SK-N-SH (cell line): Measurements from ENCODE around the gene SH2B3. TPM values are rescaled to one million over a fixed set of nuclear protein-coding genes. Genes with fewer than 3 reads are reported as not detected.

Source experiments
- CTCF ChIA-PET: fragments of 300-600, 350-600 bp; formaldehyde crosslinking; extraction: SDS; loops from one replicate; lab custom pipeline; 2021; lab: Yijun Ruan, JAX
- POLR2A ChIA-PET: fragments of 350-600 bp; sonication (Branson Sonifier 250); formaldehyde crosslinking; extraction: SDS; loops from one replicate; lab custom pipeline; 2020; ENCODE audit warnings: antibody characterized with exemption, inconsistent platforms; lab: Yijun Ruan, JAX
- DNase-seq: peaks from one replicate; pipeline ENCODE4 v3.0.0; 2012
- H2AFZ ChIP-seq: fragments of 200-600 bp; sonication (generic); 2 replicates; pipeline ENCODE4 v1.8.1; 2016; ENCODE audit warnings: antibody characterized with exemption, mild to moderate bottlenecking, low read depth
- H3F3A ChIP-seq: fragments of 200-600 bp; sonication (generic); replicated peaks from 2 replicates; pipeline ENCODE3; 2016; ENCODE audit warnings: antibody characterized with exemption, mild to moderate bottlenecking; ENCODE audit not compliant: insufficient read depth
- H3K27ac ChIP-seq, 2 experiments: fragments of 200-500 bp in 1 of 2; fragments of 200-600 bp in 1 of 2; sonication (Bioruptor generic) in 1 of 2; sonication (generic), shearing (Covaris generic) in 1 of 2; 2 replicates each; pipeline versions ENCODE4 v1.5.1 to v1.6.1; 2014 to 2016; ENCODE audit warnings: low read depth in 2 of 2, inconsistent platforms in 1 of 2, low read length in 1 of 2, mild to moderate bottlenecking in 1 of 2, mixed read lengths in 1 of 2
- H3K27me3 ChIP-seq: fragments of 200-600 bp; sonication (generic), shearing (Covaris generic); 2 replicates; pipeline ENCODE4 v1.6.1; 2016; ENCODE audit warnings: mixed run types; ENCODE audit not compliant: insufficient read depth
- H3K36me3 ChIP-seq, 2 experiments: fragments of 200-500 bp in 1 of 2; fragments of 200-600 bp in 1 of 2; sonication (Bioruptor generic) in 1 of 2; sonication (generic) in 1 of 2; replicated peaks in 1 of 2; 2 replicates each; pipeline versions ENCODE3 to v1.5.1; 2014 to 2016; ENCODE audit warnings: low read length in 1 of 2, mild to moderate bottlenecking in 1 of 2; ENCODE audit not compliant: insufficient read depth in 2 of 2, control insufficient read depth in 1 of 2
- H3K4me1 ChIP-seq, 2 experiments: fragments of 200-500 bp in 1 of 2; fragments of 200-600 bp in 1 of 2; sonication (Bioruptor generic) in 1 of 2; sonication (generic), shearing (Covaris generic) in 1 of 2; 2 replicates each; pipeline versions ENCODE4 v1.5.1 to v1.6.1; 2014 to 2016; ENCODE audit warnings: low read depth in 1 of 2, low read length in 1 of 2, mixed run types in 1 of 2; ENCODE audit not compliant: insufficient read depth in 2 of 2, control insufficient read depth in 1 of 2
- H3K4me2 ChIP-seq: fragments of 200-600 bp; sonication (generic), shearing (Covaris generic); 2 replicates; pipeline ENCODE4 v1.6.1; 2017; ENCODE audit warnings: mixed run types
- H3K4me3 ChIP-seq, 2 experiments: fragments of 200-500 bp in 1 of 2; fragments of 200-600 bp in 1 of 2; sonication (Bioruptor generic) in 1 of 2; sonication (generic), shearing (Covaris generic) in 1 of 2; 2 replicates each; pipeline versions ENCODE4 v1.5.1 to v1.8.1; 2014 to 2016; ENCODE audit warnings: low read depth in 2 of 2, inconsistent platforms in 1 of 2, low read length in 1 of 2, mild to moderate bottlenecking in 1 of 2, mixed read lengths in 1 of 2, moderate library complexity in 1 of 2
- H3K79me2 ChIP-seq: fragments of 200-600 bp; sonication (generic); 2 replicates; pipeline ENCODE4 v1.8.1; 2017; ENCODE audit warnings: mild to moderate bottlenecking; ENCODE audit not compliant: insufficient read depth
- H3K9ac ChIP-seq: fragments of 200-600 bp; sonication (generic); 2 replicates; pipeline ENCODE4 v1.6.1; 2017; ENCODE audit warnings: mixed run types
- H3K9me2 ChIP-seq: fragments of 200-600 bp; sonication (generic); 2 replicates; pipeline ENCODE4 v1.6.1; 2017; ENCODE audit warnings: mixed run types
- H3K9me3 ChIP-seq: fragments of 200-600 bp; sonication (generic); 2 replicates; pipeline ENCODE4 v1.6.1; 2017; ENCODE audit warnings: mixed run types, mild to moderate bottlenecking, moderate library complexity
- H4K20me1 ChIP-seq: fragments of 200-600 bp; sonication (generic); 2 replicates; pipeline ENCODE4 v1.6.1; 2017; ENCODE audit warnings: mild to moderate bottlenecking, mixed run types; ENCODE audit not compliant: insufficient read depth
- CHD2 ChIP-seq: fragments of 150-350 bp; IDR thresholded peaks from 2 replicates; pipeline ENCODE4 v1.6.1; 2018; ENCODE audit warnings: low read length; ENCODE audit not compliant: partially characterized antibody
- EP300 ChIP-seq, 2 experiments: IDR thresholded peaks; 2 replicates each; pipeline versions ENCODE4 v1.4.0 to v1.6.1; 2012; ENCODE audit warnings: borderline replicate concordance in 1 of 2, low read depth in 1 of 2, low read length in 1 of 2
- FOSL2 ChIP-seq: IDR thresholded peaks from 2 replicates; pipeline ENCODE4 v1.4.0; 2012; ENCODE audit warnings: low read depth, mild to moderate bottlenecking, moderate library complexity, borderline replicate concordance
- GABPA ChIP-seq: IDR thresholded peaks from 2 replicates; pipeline ENCODE4 v1.4.0; 2012; ENCODE audit warnings: low read depth, mild to moderate bottlenecking
- GATA2 ChIP-seq: sonication (generic); formaldehyde crosslinking; IDR thresholded peaks from 2 replicates; pipeline ENCODE4 v1.5.0; 2020; ENCODE audit warnings: mild to moderate bottlenecking, missing genetic modification reagents
- IRF3 ChIP-seq: fragments of 150-350 bp; IDR thresholded peaks from 2 replicates; pipeline ENCODE4 v1.6.1; 2016; ENCODE audit warnings: mild to moderate bottlenecking, low read depth, low read length
- JUND ChIP-seq: IDR thresholded peaks from 2 replicates; pipeline ENCODE4 v1.4.0; 2012
- MAX ChIP-seq: IDR thresholded peaks from 2 replicates; pipeline ENCODE4 v1.4.0; 2012; ENCODE audit warnings: low read depth
- MEF2A ChIP-seq: IDR thresholded peaks from 2 replicates; pipeline ENCODE4 v1.4.0; 2012; ENCODE audit warnings: low read depth, borderline replicate concordance
- NRF1 ChIP-seq: IDR thresholded peaks from 2 replicates; pipeline ENCODE4 v1.6.1; 2012; ENCODE audit warnings: low read depth, mild to moderate bottlenecking, low read length
- PBX3 ChIP-seq: IDR thresholded peaks from 2 replicates; pipeline ENCODE4; 2012
- POLR2AphosphoS5 ChIP-seq: IDR thresholded peaks from 2 replicates; pipeline ENCODE4 v1.6.1; 2012; ENCODE audit warnings: low read depth, low read length
- RCOR1 ChIP-seq: fragments of 150-350 bp; IDR thresholded peaks from 2 replicates; pipeline ENCODE4 v1.6.1; 2017; ENCODE audit warnings: antibody characterized with exemption, low read length
- RFX5 ChIP-seq: IDR thresholded peaks from 2 replicates; pipeline ENCODE4 v1.6.1; 2012; ENCODE audit warnings: mild to moderate bottlenecking, improper control_type of control experiment, low read length
- TCF12 ChIP-seq: IDR thresholded peaks from 2 replicates; pipeline ENCODE4 v1.4.0; 2012
- TEAD4 ChIP-seq: IDR thresholded peaks from 2 replicates; pipeline ENCODE4 v1.4.0; 2012; ENCODE audit warnings: mild to moderate bottlenecking, borderline replicate concordance; ENCODE audit not compliant: insufficient read depth
- USF1 ChIP-seq: IDR thresholded peaks from 2 replicates; pipeline ENCODE4 v1.4.0; 2012; ENCODE audit warnings: low read depth, borderline replicate concordance
- USF2 ChIP-seq: fragments of 150-350 bp; IDR thresholded peaks from 2 replicates; pipeline ENCODE4 v1.6.1; 2017; ENCODE audit warnings: antibody characterized with exemption, low read length, low read depth, borderline replicate concordance
- ZBTB33 ChIP-seq: IDR thresholded peaks from 2 replicates; pipeline ENCODE4 v1.4.0; 2012; ENCODE audit warnings: low read depth, borderline replicate concordance
- WGBS: methylation state at CpG from one replicate; pipeline ENCODE4 v1.1.6; 2017; ENCODE audit warnings: low lambda C conversion rate; 5-methylcytosine and 5-hydroxymethylcytosine counted together
- polyA plus RNA-seq, 3 experiments: library from polyadenylated mRNA; depleted of rRNA; stranded (reverse); fragments of >200 nt; gene quantifications; 2 replicates each; pipeline ENCODE4 v1.2.3, GENCODE V29; 2012

SH2B3 gene
- polyA plus RNA-seq, 1 of the 3 experiments (the other 2 are of a cell fraction): 15.6 TPM

- TF ChIP-seq MAX: no peak
- TF ChIP-seq RFX5: no peak
- TF ChIP-seq GABPA: no peak
- no peak for TF ChIP-seq TEAD4
- no peak for TF ChIP-seq ZBTB33
- no peak for TF ChIP-seq TCF12
Measured at GRCh38 chr12:111420494-111420893, 14.8 kb downstream of the SH2B3 start (continued).

GRCh38 chr12:111424189-111424792 is 18.6 kb downstream of the SH2B3 start:
- Histone ChIP-seq H3K4me2 (no peak overlapping the region), H3K27me3 (no peaks in the 10 kb centered on the region), H4K20me1 (peaks cover 92% of the 10 kb centered on the region), H3K9me2 (no peaks in the 10 kb centered on the region), H3K9ac (no peak overlapping the region), H3K27ac (no peak overlapping the region), H3K79me2 (peaks cover 98% of the 10 kb centered on the region), H3K9me3 (no peaks in the 10 kb centered on the region), H3K36me3 (peaks cover 0 to 33% of the 10 kb centered on the region in 2 experiments), H3K4me3 (no peak overlapping the region), H3K4me1 (peaks cover 4 to 16% of the 10 kb centered on the region in 2 experiments; a peak in 2 of 4 replicates), H2AFZ (no peak overlapping the region), H3F3A (peaks cover 5% of the 10 kb centered on the region)
- WGBS: 93% methylated on average over 6 of the region's 11 CpGs
- DNase-seq: no peak
- TF ChIP-seq PBX3 (no peak), CHD2 (no peak), FOSL2 (no peak), NRF1 (no peak), MEF2A (no peak), IRF3 (no peak), USF1 (no peak), GATA2 (CRISPR knock-in tag) (no peak), EP300 (IDR thresholded peaks at IDR 0.05; ENCODE audit: borderline replicate concordance in 1 of 2, low read depth in 1 of 2, low read length in 1 of 2) (no peak), TCF12 (no peak), RCOR1 (no peak), ZBTB33 (no peak), USF2 (no peak), JUND (no peak), RFX5 (no peak), POLR2AphosphoS5 (no peak)
- CTCF ChIA-PET: interaction anchor here (1.0 to 1.6 kb wide), 3 partner anchors 20 to 88 kb away, joined by 3 to 9 read pairs (median 3); no protein-coding TSS in a partner anchor
- POLR2A ChIA-PET: interaction anchor here (0.6 kb wide), 1 partner anchor 938 kb away, joined by 3 read pairs; no protein-coding TSS in a partner anchor
